Pulmonary artery endothelial cell (primary cell): ENCODE results near the gene OR5AP2. TPM values are rescaled to one million over a fixed set of nuclear protein-coding genes. Genes with fewer than 3 reads are reported as not detected.
"Not testable (repeated sequence)": the region's sequence is repeated elsewhere in the genome, so short reads cannot be mapped to it uniquely, and the experiment has no call there.

ENCODE experiments used
- DNase-seq: peaks from one replicate; pipeline ENCODE4 v3.0.0-alpha.2; 2011; ENCODE audit warnings: low read depth, low spot score
- total RNA-seq: library from RNA; depleted of rRNA; stranded (reverse); fragments of >200 nt; gene quantifications from 2 replicates; pipeline ENCODE4 v1.2.3, GENCODE V29; 2014

Gene OR5AP2
- not detected in 2 replicates for total RNA-seq

DNA sequence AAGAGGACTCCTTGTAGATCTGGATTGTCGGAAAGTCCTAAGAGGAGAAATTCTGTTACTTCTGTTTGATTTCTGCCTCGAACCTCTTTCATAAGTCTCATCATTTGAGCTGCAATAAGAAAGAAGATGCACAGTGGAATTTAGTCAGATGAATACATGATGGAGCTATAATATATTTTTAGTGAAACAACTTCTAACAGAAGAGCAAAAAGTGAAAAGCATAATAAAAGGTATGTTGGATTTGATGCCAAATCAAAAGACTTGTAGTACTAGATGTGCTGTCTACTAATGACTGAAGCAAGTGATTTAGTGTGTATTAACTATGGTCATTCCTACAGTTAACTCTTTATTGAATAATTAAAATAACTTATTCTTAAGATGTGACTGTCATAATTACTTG, at the start of gene OR5AP2:
Gene OR5AP2 (minus strand): TSS at position 101 of the 400 bp plus-strand sequence. CDS start 0 bp downstream, at position 101.
- DNase-seq, result no peak

GRCh38 chr11:56691179-56691578, 48.9 kb upstream of the OR5AP2 start:
- not testable (repeated sequence) for DNase-seq

DNA sequence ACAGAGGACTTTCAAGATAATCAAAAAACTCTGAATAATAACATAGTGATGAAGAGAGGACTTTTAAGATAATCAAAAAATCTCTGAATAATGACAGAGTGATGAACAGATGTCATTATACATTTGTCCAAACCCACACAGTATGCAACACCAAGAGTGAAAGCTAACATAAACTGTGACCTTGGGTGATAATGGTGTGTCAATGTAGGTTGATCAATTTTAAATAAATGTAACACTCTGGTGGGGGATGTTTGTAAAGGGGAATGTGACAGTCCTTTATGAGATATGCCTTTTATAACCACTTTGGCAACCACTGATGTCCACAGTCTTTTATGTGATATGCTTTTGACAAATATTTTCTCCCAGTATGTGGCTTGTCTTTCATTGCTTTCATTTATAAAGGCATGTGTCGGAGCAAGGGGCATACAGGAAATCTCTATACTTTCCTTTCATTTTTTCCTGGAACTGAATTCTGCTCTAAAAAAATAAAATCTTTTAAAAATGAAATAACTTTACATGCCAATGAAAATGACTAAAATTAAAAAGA, 46.4 kb upstream of the OR5AP2 start:
- DNase-seq, result no peak

DNA sequence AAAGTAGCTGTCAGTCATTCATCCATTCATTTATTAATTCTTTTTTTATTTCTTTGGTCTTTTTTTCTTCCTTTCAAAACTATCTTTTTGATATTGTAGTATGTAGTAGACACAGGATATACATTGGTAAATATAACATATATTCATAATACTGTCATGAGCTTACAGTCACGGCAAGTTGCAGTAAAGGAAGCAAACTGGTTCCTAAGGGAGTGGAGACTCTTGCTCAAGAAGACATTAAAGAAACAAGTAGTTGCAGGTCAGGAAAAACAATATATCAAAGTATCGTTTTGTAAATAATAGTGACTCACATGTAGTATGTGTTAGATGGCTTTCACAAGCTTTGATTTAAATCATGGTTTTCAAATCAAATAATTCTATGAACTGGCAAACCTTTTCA, 28.7 kb upstream of the OR5AP2 start:
- DNase-seq, result no peak

DNA sequence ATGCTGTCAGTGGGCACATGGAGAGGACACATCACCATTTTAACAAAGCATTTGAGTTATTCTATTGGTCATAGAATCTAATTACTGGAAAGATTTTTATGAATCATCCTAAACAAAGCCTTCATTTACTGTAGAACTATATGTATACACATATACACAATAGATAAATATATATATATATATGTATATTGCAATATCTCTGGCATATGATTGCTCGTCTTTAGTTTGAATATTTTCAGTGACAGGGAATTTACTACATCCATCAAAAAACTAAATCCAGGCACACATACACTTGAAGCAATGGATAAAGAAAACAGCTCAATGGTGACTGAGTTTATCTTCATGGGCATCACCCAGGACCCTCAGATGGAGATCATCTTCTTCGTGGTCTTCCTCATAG, 21.1 kb upstream of the OR5AP2 start, which contains the start of gene OR5AR1:
Gene OR5AR1 (plus strand): TSS at position 301 of the 400 bp plus-strand sequence. CDS start 0 bp downstream, at position 301.
- DNase-seq, result no peak

DNA sequence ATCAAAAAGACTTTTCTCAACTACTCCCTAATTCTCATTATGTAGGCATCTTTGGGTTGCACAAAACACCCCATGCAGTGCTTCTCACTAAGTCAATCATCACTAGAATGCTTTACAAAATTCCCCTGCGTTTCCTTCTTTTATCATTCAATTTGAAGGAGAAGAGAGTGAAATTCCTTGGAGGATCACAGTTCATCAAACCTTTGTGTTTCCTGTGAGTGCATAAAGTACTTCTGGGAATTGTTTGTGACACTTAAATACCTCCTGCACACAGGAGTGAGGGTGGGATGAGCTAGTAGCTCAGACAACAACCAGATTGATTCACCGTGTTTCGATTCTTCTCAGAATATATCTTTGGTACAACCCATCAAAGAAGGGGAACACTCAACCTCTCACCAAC, 17.5 kb upstream of the OR5AP2 start:
- no peak for DNase-seq

DNA sequence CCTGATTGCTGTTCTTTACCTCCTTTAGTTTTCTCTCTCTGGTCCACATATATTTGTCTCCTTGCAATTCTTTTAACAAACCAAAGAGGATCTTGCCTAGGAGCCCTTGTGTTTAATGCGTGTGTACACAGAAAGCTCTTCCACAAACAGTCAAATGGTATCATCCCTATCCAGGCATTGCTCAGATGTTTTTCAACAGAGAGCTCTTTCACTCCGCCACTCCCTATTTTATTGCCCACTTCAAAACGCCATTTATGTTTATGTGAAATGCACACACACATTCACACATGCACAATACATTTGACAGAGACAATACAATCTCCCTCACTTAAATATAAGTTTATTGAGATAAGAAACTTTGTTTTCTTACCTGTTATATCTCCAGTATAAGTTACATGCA, 4.7 kb downstream of the OR5AP2 start:
- no peak for DNase-seq

DNA sequence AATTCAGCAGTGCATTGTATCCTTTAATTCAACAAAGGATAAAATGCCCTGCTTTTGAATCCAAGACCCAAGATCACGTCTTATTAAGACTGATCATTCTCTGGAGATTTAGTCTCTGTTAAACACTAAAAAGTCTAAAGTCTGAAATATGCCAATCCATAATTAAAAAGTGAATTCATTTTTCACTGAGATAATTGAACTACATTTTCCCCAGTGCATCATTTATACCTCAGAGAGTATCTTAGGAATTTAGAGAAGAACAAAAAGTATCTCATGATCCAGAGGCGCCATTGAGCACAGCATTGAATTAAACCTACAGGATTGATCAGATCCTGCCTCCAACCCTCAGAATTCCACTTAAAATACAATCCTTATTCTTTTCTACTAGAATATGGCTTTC, 5.4 kb downstream of the OR5AP2 start:
- DNase-seq, result no peak

- DNase-seq, result no peak
Measured at GRCh38 chr11:56632329-56632728, 9.9 kb downstream of the OR5AP2 start.

DNA sequence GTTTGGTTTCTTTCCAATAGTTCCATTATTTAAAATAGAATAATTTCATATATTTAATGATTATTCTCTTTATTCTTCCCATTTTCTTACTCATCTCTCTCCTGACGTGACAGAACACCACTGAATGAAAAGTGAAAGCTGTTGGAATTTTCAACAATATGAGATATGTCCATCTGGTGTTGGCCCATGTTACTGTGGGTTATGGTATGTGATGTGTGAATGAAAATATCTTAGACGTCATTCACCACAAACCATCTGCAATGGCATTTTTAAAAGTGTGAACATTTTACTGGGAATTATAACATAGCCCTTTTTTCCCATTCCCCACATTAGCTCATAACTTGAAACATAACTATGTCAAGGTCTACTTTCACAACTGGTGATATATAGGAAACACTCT, 16.3 kb downstream of the OR5AP2 start:
- no peak for DNase-seq

DNA sequence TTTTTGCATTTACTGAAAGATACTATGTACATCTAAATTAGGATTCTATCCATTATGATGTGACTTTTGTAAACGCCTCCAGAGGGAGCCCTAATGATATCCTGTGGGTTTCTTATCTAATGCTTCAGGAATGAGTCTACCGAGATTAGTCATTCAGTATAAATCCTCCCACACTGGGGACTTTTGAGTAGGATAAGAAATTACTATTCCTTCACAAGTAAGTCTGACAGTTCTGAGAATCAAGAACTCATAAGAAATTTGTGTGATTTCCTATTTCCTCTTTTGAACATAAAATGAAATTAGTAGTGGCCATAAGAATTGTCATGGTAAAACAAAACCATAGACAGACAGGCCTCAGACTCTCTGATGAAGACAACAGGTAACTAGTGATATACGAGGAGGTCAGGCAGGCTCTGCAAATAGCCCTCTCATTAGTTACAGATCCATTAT, 17.6 kb downstream of the OR5AP2 start:
- no peak for DNase-seq

GRCh38 chr11:56611174-56611573, 31.1 kb downstream of the OR5AP2 start:
- DNase-seq, result no peak

GRCh38 chr11:56592088-56592717, 50.0 kb downstream of the OR5AP2 start:
- not testable (repeated sequence) for DNase-seq

Other genes with a start within 250 kb of the OR5AP2 start
- not detected in 2 replicates for gene OR5AL1, start 229.7 kb downstream of the OR5AP2 start, total RNA-seq
- not detected in 2 replicates for gene OR5M3, start 169.1 kb downstream of the OR5AP2 start, total RNA-seq
- gene OR5M8, start 151.1 kb downstream of the OR5AP2 start, total RNA-seq, result not detected in 2 replicates
- not detected in 2 replicates for gene OR5M11, start 99.2 kb downstream of the OR5AP2 start, total RNA-seq
- gene OR5M10, start 64.7 kb downstream of the OR5AP2 start, total RNA-seq, result not detected in 2 replicates
- gene OR5M1, start 27.6 kb downstream of the OR5AP2 start, total RNA-seq, result not detected in 2 replicates
- not detected in 2 replicates for gene OR5AR1, start 21.2 kb upstream of the OR5AP2 start, total RNA-seq
- gene OR9G1, start 56.7 kb upstream of the OR5AP2 start, total RNA-seq, result not detected in 2 replicates
- not detected in 2 replicates for gene OR9G4, start 106.3 kb upstream of the OR5AP2 start, total RNA-seq